ENCODE data around the gene KRT8.
A peak's percentile ranks its signal among the peaks of the same experiment; 100 is the strongest.
"Not testable (repeated sequence)": the region's sequence is repeated elsewhere in the genome, so short reads cannot be mapped to it uniquely, and the experiment has no call there.

Gene KRT8

GRCh38 chr12:52880499-52880898 is 24.4 kb downstream of the KRT8 start:
- peaks cover 7 to 15% of the 10 kb centered on the region in 2 donors for H3K4me1 Mint-ChIP-seq (ENCODE audit: low read depth in 2 of 2)
- H3K36me3 Mint-ChIP-seq (ENCODE audit: insufficient read depth); H3K9me3 Mint-ChIP-seq; ATAC-seq (replicated peaks); DNase-seq: not testable (repeated sequence)
- H3K27ac Mint-ChIP-seq, result peak overlapping the region in 1 of 2 donors; percentile 41
- peaks cover 7 to 25% of the 10 kb centered on the region in 2 donors for H3K27me3 Mint-ChIP-seq
- H3K4me3 Mint-ChIP-seq, result peak overlapping the region in 1 of 2 donors; percentile 80

GRCh38 chr12:52879394-52880351 is 25.2 kb downstream of the KRT8 start:
- Mint-ChIP-seq H3K4me3 (peak overlapping the region; percentile 64 to 80), H3K27me3 (peaks cover 7 to 25% of the 10 kb centered on the region in 2 donors), H3K4me1 (ENCODE audit: low read depth in 2 of 2) (peaks cover 11 to 18% of the 10 kb centered on the region in 2 donors), H3K36me3 (ENCODE audit: insufficient read depth) (no peaks in the 10 kb centered on the region), H3K27ac (peak overlapping the region in 1 of 2 donors; percentile 41), H3K9me3 (no peaks in the 10 kb centered on the region)
- ATAC-seq (replicated peaks) (peak; percentile 97), DNase-seq (peak; percentile 63 to 73 (median 66))

GRCh38 chr12:52878507-52879393 is 26.1 kb downstream of the KRT8 start:
- Mint-ChIP-seq H3K4me3 (peak overlapping the region in 1 of 2 donors; percentile 80), H3K9me3 (no peaks in the 10 kb centered on the region)
- ATAC-seq (replicated peaks), result no peak

GRCh38 chr12:52877242-52877641 is 27.6 kb downstream of the KRT8 start:
- Mint-ChIP-seq H3K4me3 (no peak overlapping the region), H3K27me3 (peaks cover 7 to 25% of the 10 kb centered on the region in 2 donors), H3K9me3 (no peaks in the 10 kb centered on the region), H3K27ac (no peak overlapping the region), H3K4me1 (ENCODE audit: low read depth in 2 of 2) (peaks cover 25 to 33% of the 10 kb centered on the region in 2 donors), H3K36me3 (ENCODE audit: insufficient read depth) (no peaks in the 10 kb centered on the region)
- ATAC-seq (replicated peaks) (no peak), DNase-seq (no peak)

More at GRCh38 chr12:52878507-52879393, 26.1 kb downstream of the KRT8 start:
- peaks cover 7 to 25% of the 10 kb centered on the region in 2 donors for H3K27me3 Mint-ChIP-seq
- peak overlapping the region in 1 of 2 donors; percentile 18 for H3K27ac Mint-ChIP-seq
- no peaks in the 10 kb centered on the region for H3K36me3 Mint-ChIP-seq (ENCODE audit: insufficient read depth)
- peaks cover 15 to 25% of the 10 kb centered on the region in 2 donors for H3K4me1 Mint-ChIP-seq (ENCODE audit: low read depth in 2 of 2)
- DNase-seq, result no peak

- no peaks in the 10 kb centered on the region for H3K36me3 Mint-ChIP-seq (ENCODE audit: insufficient read depth)
- H3K4me1 Mint-ChIP-seq (ENCODE audit: low read depth in 2 of 2), result peaks cover 25 to 33% of the 10 kb centered on the region in 2 donors
- no peaks in the 10 kb centered on the region for H3K9me3 Mint-ChIP-seq
- H3K27ac Mint-ChIP-seq, result no peak overlapping the region
- DNase-seq (no peak), ATAC-seq (replicated peaks) (no peak)
- H3K27me3 Mint-ChIP-seq, result peaks cover 4 to 16% of the 10 kb centered on the region in 2 donors
- no peak overlapping the region for H3K4me3 Mint-ChIP-seq
Observed at GRCh38 chr12:52876372-52876771, 28.5 kb downstream of the KRT8 start.

- DNase-seq (no peak), ATAC-seq (replicated peaks) (no peak)
- H3K36me3 Mint-ChIP-seq (ENCODE audit: insufficient read depth), result no peaks in the 10 kb centered on the region
- H3K27ac Mint-ChIP-seq, result peak overlapping the region; percentile 92 to 93
- H3K27me3 Mint-ChIP-seq, result peaks cover 0 to 8% of the 10 kb centered on the region in 2 donors
- peak overlapping the region; percentile 84 to 85 for H3K4me3 Mint-ChIP-seq
- H3K4me1 Mint-ChIP-seq (ENCODE audit: low read depth in 2 of 2), result peaks cover 31 to 41% of the 10 kb centered on the region in 2 donors
- H3K9me3 Mint-ChIP-seq, result no peaks in the 10 kb centered on the region
Observed at GRCh38 chr12:52874573-52875435, 30.1 kb downstream of the KRT8 start.

- Mint-ChIP-seq H3K36me3 (ENCODE audit: insufficient read depth) (no peaks in the 10 kb centered on the region), H3K27ac (peak overlapping the region; percentile 92 to 93), H3K4me3 (peak overlapping the region; percentile 84 to 85), H3K27me3 (peaks cover 0 to 6% of the 10 kb centered on the region in 2 donors), H3K9me3 (no peaks in the 10 kb centered on the region), H3K4me1 (ENCODE audit: low read depth in 2 of 2) (peaks cover 30 to 35% of the 10 kb centered on the region in 2 donors)
- peak; percentile 75 for ATAC-seq (replicated peaks)
- peak; percentile 16 to 33 (median 29) for DNase-seq
Observed at GRCh38 chr12:52873832-52874572, 30.9 kb downstream of the KRT8 start.

- peak overlapping the region; percentile 92 to 93 for H3K27ac Mint-ChIP-seq
- ATAC-seq (replicated peaks) (no peak), DNase-seq (no peak)
- H3K36me3 Mint-ChIP-seq (ENCODE audit: insufficient read depth), result no peaks in the 10 kb centered on the region
- no peaks in the 10 kb centered on the region for H3K9me3 Mint-ChIP-seq
- H3K27me3 Mint-ChIP-seq, result peaks cover 0 to 1% of the 10 kb centered on the region in 2 donors
- peaks cover 30% of the 10 kb centered on the region in 2 donors for H3K4me1 Mint-ChIP-seq (ENCODE audit: low read depth in 2 of 2)
- peak overlapping the region; percentile 84 to 85 for H3K4me3 Mint-ChIP-seq
Observed at GRCh38 chr12:52873513-52873831, 31.4 kb downstream of the KRT8 start.

GRCh38 chr12:52872644-52873389 is 32.1 kb downstream of the KRT8 start:
- H3K36me3 Mint-ChIP-seq (ENCODE audit: insufficient read depth), result no peaks in the 10 kb centered on the region
- DNase-seq (no peak), ATAC-seq (replicated peaks) (no peak)
- no peaks in the 10 kb centered on the region for H3K9me3 Mint-ChIP-seq
- no peaks in the 10 kb centered on the region for H3K27me3 Mint-ChIP-seq
- peak overlapping the region; percentile 92 to 93 for H3K27ac Mint-ChIP-seq
- H3K4me1 Mint-ChIP-seq (ENCODE audit: low read depth in 2 of 2), result peaks cover 30% of the 10 kb centered on the region in 2 donors
- peak overlapping the region; percentile 84 to 85 for H3K4me3 Mint-ChIP-seq

GRCh38 chr12:52871291-52872039 is 33.4 kb downstream of the KRT8 start:
- no peaks in the 10 kb centered on the region for H3K27me3 Mint-ChIP-seq
- H3K9me3 Mint-ChIP-seq, result no peaks in the 10 kb centered on the region
- peak overlapping the region in 1 of 2 donors; percentile 31 for H3K4me3 Mint-ChIP-seq
- H3K4me1 Mint-ChIP-seq (ENCODE audit: low read depth in 2 of 2), result peaks cover 32 to 33% of the 10 kb centered on the region in 2 donors
- peak overlapping the region in 1 of 2 donors; percentile 85 for H3K27ac Mint-ChIP-seq
- H3K36me3 Mint-ChIP-seq (ENCODE audit: insufficient read depth), result no peaks in the 10 kb centered on the region
- ATAC-seq (replicated peaks) (peak; percentile 42), DNase-seq (peak in 1 of 3 experiments; percentile 37)
